Loucy (cell line): ENCODE data around the gene KICS2.
"Not testable (repeated sequence)": the region's sequence is repeated elsewhere in the genome, so short reads cannot be mapped to it uniquely, and the experiment has no call there.

Experiments
- CTCF ChIP-seq: fragments of 200-600 bp; sonication (generic); conservative IDR thresholded peaks from 2 replicates; pipeline ENCODE4 v1.5.1; 2014; ENCODE audit warnings: mild to moderate bottlenecking, antibody characterized with exemption, low read length
- EZH2phosphoT487 ChIP-seq: fragments of 200-600 bp; IDR thresholded peaks from 2 replicates; pipeline ENCODE4 v1.6.1; 2018; ENCODE audit warnings: antibody characterized with exemption, mild to moderate bottlenecking, moderate library complexity, borderline replicate concordance

DNA sequence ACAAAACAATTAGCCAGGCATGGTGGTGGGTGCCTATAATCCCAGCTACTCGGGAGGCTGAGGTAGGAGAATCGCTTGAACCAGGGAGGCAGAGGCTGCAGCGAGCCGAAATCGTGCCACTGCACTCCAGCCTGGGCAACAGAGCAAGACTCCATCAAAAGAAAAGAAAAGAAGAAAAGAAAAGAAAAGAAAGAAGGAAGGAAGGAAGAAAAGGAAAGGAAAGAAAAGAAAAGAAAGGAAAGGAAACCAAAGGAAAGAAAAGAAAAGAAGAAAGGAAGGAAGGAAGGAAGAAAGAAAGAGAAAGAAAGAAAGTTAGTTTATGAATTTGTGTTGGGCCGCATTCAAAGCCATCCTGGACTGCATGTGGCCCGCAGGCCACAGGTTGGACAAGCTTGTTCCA, 4.5 kb downstream of the KICS2 start:
- TF ChIP-seq EZH2phosphoT487, CTCF: not testable (repeated sequence)
